Thyroid gland (tissue), 4 donors: ENCODE results near the gene GEMIN2. TPM values are rescaled to one million over a fixed set of nuclear protein-coding genes. Genes with fewer than 3 reads are reported as not detected.

Experiments
- DNase-seq, 2 donors: peaks; one replicate each; pipeline ENCODE4 v3.0.0-alpha.2; 2019
- H3K27ac ChIP-seq, 3 donors: fragments of 200-600 bp; sonication (generic); 1 replicate in 2 of 3; 2 replicates in 1 of 3; pipeline ENCODE4 v1.5.1; 2016 to 2019; ENCODE audit warnings: mild to moderate bottlenecking in 1 of 3, moderate library complexity in 1 of 3
- H3K27me3 ChIP-seq: fragments of 200-600 bp; sonication (generic); one replicate; pipeline ENCODE4 v1.5.1; 2019
- H3K36me3 ChIP-seq, 2 donors: fragments of 200-600 bp; sonication (generic); one replicate each; pipeline ENCODE4 v1.5.1; 2016 to 2019
- H3K4me1 ChIP-seq, 2 donors: fragments of 200-600 bp; sonication (generic); one replicate each; pipeline ENCODE4 v1.5.1; 2017 to 2019
- H3K4me3 ChIP-seq, 3 donors: fragments of 200-600 bp; sonication (generic); replicated peaks in 1 of 3; 1 replicate in 2 of 3; 2 replicates in 1 of 3; pipeline ENCODE4 v1.5.1; 2016; ENCODE audit warnings: mild to moderate bottlenecking in 1 of 3
- H3K9me3 ChIP-seq: fragments of 200-600 bp; sonication (generic); one replicate; pipeline ENCODE4 v1.5.1; 2017
- POLR2A ChIP-seq, 2 donors: fragments of 450-650 bp; IDR thresholded peaks; one replicate each; pipeline ENCODE4 v1.6.1; 2017; ENCODE audit warnings: antibody characterized with exemption in 2 of 2, mild to moderate bottlenecking in 2 of 2, moderate library complexity in 1 of 2
- WGBS, 2 donors: methylation state at CpG; one replicate each; pipeline ENCODE4 v1.1.5; 2017; 5-methylcytosine and 5-hydroxymethylcytosine counted together
- intact Hi-C: fragments of 100-400 bp; cut with DNase I; formaldehyde crosslinking; loops from one replicate; pipeline ENCODE4 v1.15.1; 2023
- total RNA-seq, 4 donors: library from RNA; depleted of rRNA; stranded (reverse); fragments of >200 nt; gene quantifications; one replicate each; pipeline ENCODE4 v1.2.3, GENCODE V29; 2016
- TF ChIP-seq, protein P1 (sequence below), 6 experiments: fragments of 200-600 bp in 3 of 6; fragments of 450-650 bp in 3 of 6; sonication (generic) in 3 of 6; IDR thresholded peaks; one replicate each; pipeline ENCODE4 v1.5.1; 2016 to 2019; ENCODE audit warnings: antibody characterized with exemption in 6 of 6, mild to moderate bottlenecking in 2 of 6, inconsistent platforms in 1 of 6, moderate library complexity in 1 of 6

GEMIN2 gene
- total RNA-seq, 4 donors from 2014 or later: 11.3 to 33.7 (median 18.2) TPM

GRCh38 chr14:39175445-39176262, 61.5 kb downstream of the GEMIN2 start:
- H3K27ac ChIP-seq: peak overlapping the region; percentile 40 to 95 (median 85)
- peaks cover 0 to 10% of the 10 kb centered on the region in 2 donors for H3K4me1 ChIP-seq
- H3K4me3 ChIP-seq: peak overlapping the region; percentile 51 to 75 (median 67)
- DNase-seq: no peak
- no peaks in the 10 kb centered on the region for H3K27me3 ChIP-seq
- WGBS, 2 donors: 1 to 3% methylated on average over 11 to 26 of the region's 36 CpGs
- intact Hi-C loops: loop anchor here (10.0 kb wide), 1 partner anchor 249 kb away; no protein-coding TSS in a partner anchor
- H3K36me3 ChIP-seq: peaks cover 41 to 42% of the 10 kb centered on the region in 2 donors
- H3K9me3 ChIP-seq: no peaks in the 10 kb centered on the region
- no peak for TF ChIP-seq POLR2A (IDR thresholded peaks at IDR 0.05)
- TF ChIP-seq, protein P1, sequence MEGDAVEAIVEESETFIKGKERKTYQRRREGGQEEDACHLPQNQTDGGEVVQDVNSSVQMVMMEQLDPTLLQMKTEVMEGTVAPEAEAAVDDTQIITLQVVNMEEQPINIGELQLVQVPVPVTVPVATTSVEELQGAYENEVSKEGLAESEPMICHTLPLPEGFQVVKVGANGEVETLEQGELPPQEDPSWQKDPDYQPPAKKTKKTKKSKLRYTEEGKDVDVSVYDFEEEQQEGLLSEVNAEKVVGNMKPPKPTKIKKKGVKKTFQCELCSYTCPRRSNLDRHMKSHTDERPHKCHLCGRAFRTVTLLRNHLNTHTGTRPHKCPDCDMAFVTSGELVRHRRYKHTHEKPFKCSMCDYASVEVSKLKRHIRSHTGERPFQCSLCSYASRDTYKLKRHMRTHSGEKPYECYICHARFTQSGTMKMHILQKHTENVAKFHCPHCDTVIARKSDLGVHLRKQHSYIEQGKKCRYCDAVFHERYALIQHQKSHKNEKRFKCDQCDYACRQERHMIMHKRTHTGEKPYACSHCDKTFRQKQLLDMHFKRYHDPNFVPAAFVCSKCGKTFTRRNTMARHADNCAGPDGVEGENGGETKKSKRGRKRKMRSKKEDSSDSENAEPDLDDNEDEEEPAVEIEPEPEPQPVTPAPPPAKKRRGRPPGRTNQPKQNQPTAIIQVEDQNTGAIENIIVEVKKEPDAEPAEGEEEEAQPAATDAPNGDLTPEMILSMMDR (IDR thresholded peaks at IDR 0.05): no peak

- peaks cover 0 to 10% of the 10 kb centered on the region in 2 donors for H3K4me1 ChIP-seq
- 70 to 74% methylated on average over 5 of the region's 5 CpGs for WGBS, 2 donors
- no peak for TF ChIP-seq POLR2A (IDR thresholded peaks at IDR 0.05)
- TF ChIP-seq, protein P1 (IDR thresholded peaks at IDR 0.05): no peak
- no peak for DNase-seq
- H3K4me3 ChIP-seq: peak overlapping the region in 1 of 3 donors; percentile 75
- no peaks in the 10 kb centered on the region for H3K9me3 ChIP-seq
- H3K27me3 ChIP-seq: no peaks in the 10 kb centered on the region
- H3K36me3 ChIP-seq: peaks cover 50 to 51% of the 10 kb centered on the region in 2 donors
- H3K27ac ChIP-seq: peak overlapping the region in 1 of 3 donors; percentile 95
- intact Hi-C loops: loop anchor here (10.0 kb wide), 1 partner anchor 248 kb away; no protein-coding TSS in a partner anchor
Observed at GRCh38 chr14:39176263-39177167, 62.4 kb downstream of the GEMIN2 start.

- Histone ChIP-seq H3K27ac (no peak overlapping the region), H3K27me3 (no peaks in the 10 kb centered on the region), H3K9me3 (no peaks in the 10 kb centered on the region), H3K36me3 (peaks cover 53 to 55% of the 10 kb centered on the region in 2 donors), H3K4me3 (no peak overlapping the region), H3K4me1 (peaks cover 0 to 10% of the 10 kb centered on the region in 2 donors)
- TF ChIP-seq, protein P1 (IDR thresholded peaks at IDR 0.05): no peak
- TF ChIP-seq POLR2A (IDR thresholded peaks at IDR 0.05): no peak
- DNase-seq: no peak
- intact Hi-C loops: loop anchor here (10.0 kb wide), 1 partner anchor 248 kb away; no protein-coding TSS in a partner anchor
- 91 to 94% methylated on average over 9 of the region's 9 CpGs for WGBS, 2 donors
Observed at GRCh38 chr14:39177168-39177545, 63.0 kb downstream of the GEMIN2 start.

GRCh38 chr14:39179042-39179441, 64.9 kb downstream of the GEMIN2 start:
- no peak for DNase-seq
- no peak overlapping the region for H3K4me3 ChIP-seq
- no peak for TF ChIP-seq POLR2A (IDR thresholded peaks at IDR 0.05)
- TF ChIP-seq, protein P1 (IDR thresholded peaks at IDR 0.05): no peak
- H3K27ac ChIP-seq: no peak overlapping the region
- intact Hi-C loops: loop anchor here (10.0 kb wide), 1 partner anchor 246 kb away; no protein-coding TSS in a partner anchor
- H3K9me3 ChIP-seq: no peaks in the 10 kb centered on the region
- 96 to 97% methylated on average over 6 of the region's 6 CpGs for WGBS, 2 donors
- H3K27me3 ChIP-seq: no peaks in the 10 kb centered on the region
- peaks cover 0 to 10% of the 10 kb centered on the region in 2 donors for H3K4me1 ChIP-seq
- H3K36me3 ChIP-seq: peaks cover 53 to 66% of the 10 kb centered on the region in 2 donors
